ENCODE results near the gene RNF5.

- TF ChIP-seq EZH2 (optimal IDR thresholded peaks at IDR 0.05; ENCODE audit: low read depth, low read length) = no peak
- no peak for TF ChIP-seq CTCF (IDR thresholded peaks at IDR 0.05; ENCODE audit: low read length)
Measured at GRCh38 chr6:32140420-32141046, 37.7 kb upstream of the RNF5 start.

Measured in MM.1S (cell line).